ENCODE data around the gene CNOT4.

- no peak for TF ChIP-seq POLR2A (IDR thresholded peaks at IDR 0.05)
- no peak for TF ChIP-seq CTCF (IDR thresholded peaks at IDR 0.05)
- TF ChIP-seq EP300 (IDR thresholded peaks at IDR 0.05): no peak
Observed at GRCh38 chr7:135447748-135448147, 62.2 kb downstream of the CNOT4 start.
